Neural crest cell (in vitro differentiated cells): Measurements from ENCODE around the gene BRD3OS. TPM values are rescaled to one million over a fixed set of nuclear protein-coding genes. Genes with fewer than 3 reads are reported as not detected.

Experiments used
- DNase-seq: peaks from one replicate; pipeline ENCODE4 v3.0.0; 2021; ENCODE audit warnings: low read depth, mixed read lengths, low spot score
- H3K27ac Mint-ChIP-seq: one replicate; pipeline ENCODE4 v1.8.0; 2021; ENCODE audit warnings: mild to moderate bottlenecking, mixed read lengths; ENCODE audit not compliant: unreplicated experiment
- H3K27me3 Mint-ChIP-seq: 2 replicates; pipeline ENCODE4 v1.8.0; 2021; ENCODE audit warnings: low read depth, mild to moderate bottlenecking, mixed read lengths
- H3K36me3 Mint-ChIP-seq: 2 replicates; pipeline ENCODE4 v1.8.0; 2021; ENCODE audit warnings: low read depth, mild to moderate bottlenecking, mixed read lengths
- H3K4me1 Mint-ChIP-seq: 2 replicates; pipeline ENCODE4 v1.8.0; 2021; ENCODE audit warnings: mixed read lengths
- H3K4me3 Mint-ChIP-seq: one replicate; pipeline ENCODE4 v1.8.0; 2021; ENCODE audit warnings: mild to moderate bottlenecking, mixed read lengths
- H3K9me3 Mint-ChIP-seq: 2 replicates; pipeline ENCODE4 v1.8.0; 2021; ENCODE audit warnings: mixed read lengths
- total RNA-seq: library from RNA; stranded (reverse); gene quantifications from 2 replicates; pipeline ENCODE4 v1.2.1, GENCODE V29; 2021
- TF ChIP-seq, protein P1 (sequence below): fragments of 200-600 bp; sonication (generic); conservative IDR thresholded peaks from 2 replicates; pipeline ENCODE4 v1.5.0; 2021; ENCODE audit warnings: antibody characterized with exemption, mild to moderate bottlenecking

Gene BRD3OS
- total RNA-seq, 1 donor from 2014 or later, result 30.7 TPM

DNA sequence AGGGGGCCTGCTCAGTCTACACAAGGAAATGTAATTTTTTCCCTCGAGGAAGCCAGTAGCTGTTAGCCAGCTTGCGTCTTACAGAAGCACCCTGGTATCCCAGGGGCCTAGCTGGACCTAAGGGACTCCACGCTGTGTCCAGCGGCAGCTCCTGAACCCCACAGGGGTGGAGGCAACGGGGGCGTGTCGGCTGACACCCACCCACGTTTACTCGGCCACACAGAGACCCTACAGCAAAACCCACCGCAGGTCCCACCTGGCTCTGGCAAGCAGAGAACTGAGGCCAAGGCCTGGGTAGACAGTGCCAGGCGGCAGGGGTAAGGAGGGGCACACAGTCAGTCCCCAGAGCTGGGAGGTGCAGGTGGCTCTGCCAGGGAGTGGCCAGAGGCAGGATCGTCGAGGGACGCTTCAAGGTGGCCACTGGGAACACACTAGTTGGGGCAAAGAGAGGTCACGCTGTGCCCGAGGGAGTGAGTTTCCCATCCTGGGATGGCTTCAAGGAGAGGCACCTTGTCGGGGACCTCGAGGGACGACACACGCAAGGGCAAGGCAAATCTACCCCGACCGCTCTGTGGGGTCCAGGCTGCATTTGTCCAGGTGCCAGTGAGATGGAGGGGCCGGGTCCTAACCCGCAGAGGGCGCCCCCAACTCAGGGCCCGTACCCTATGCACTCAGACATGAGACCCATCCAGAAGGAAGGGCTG lies 20.7 kb downstream of the BRD3OS start:
- Mint-ChIP-seq H3K4me1 (no peaks in the 10 kb centered on the region), H3K27me3 (no peaks in the 10 kb centered on the region), H3K36me3 (peaks cover 6% of the 10 kb centered on the region), H3K27ac (no peak overlapping the region), H3K4me3 (no peak overlapping the region), H3K9me3 (no peaks in the 10 kb centered on the region)
- TF ChIP-seq, protein P1, sequence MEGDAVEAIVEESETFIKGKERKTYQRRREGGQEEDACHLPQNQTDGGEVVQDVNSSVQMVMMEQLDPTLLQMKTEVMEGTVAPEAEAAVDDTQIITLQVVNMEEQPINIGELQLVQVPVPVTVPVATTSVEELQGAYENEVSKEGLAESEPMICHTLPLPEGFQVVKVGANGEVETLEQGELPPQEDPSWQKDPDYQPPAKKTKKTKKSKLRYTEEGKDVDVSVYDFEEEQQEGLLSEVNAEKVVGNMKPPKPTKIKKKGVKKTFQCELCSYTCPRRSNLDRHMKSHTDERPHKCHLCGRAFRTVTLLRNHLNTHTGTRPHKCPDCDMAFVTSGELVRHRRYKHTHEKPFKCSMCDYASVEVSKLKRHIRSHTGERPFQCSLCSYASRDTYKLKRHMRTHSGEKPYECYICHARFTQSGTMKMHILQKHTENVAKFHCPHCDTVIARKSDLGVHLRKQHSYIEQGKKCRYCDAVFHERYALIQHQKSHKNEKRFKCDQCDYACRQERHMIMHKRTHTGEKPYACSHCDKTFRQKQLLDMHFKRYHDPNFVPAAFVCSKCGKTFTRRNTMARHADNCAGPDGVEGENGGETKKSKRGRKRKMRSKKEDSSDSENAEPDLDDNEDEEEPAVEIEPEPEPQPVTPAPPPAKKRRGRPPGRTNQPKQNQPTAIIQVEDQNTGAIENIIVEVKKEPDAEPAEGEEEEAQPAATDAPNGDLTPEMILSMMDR, result no peak
- DNase-seq, result no peak

DNA sequence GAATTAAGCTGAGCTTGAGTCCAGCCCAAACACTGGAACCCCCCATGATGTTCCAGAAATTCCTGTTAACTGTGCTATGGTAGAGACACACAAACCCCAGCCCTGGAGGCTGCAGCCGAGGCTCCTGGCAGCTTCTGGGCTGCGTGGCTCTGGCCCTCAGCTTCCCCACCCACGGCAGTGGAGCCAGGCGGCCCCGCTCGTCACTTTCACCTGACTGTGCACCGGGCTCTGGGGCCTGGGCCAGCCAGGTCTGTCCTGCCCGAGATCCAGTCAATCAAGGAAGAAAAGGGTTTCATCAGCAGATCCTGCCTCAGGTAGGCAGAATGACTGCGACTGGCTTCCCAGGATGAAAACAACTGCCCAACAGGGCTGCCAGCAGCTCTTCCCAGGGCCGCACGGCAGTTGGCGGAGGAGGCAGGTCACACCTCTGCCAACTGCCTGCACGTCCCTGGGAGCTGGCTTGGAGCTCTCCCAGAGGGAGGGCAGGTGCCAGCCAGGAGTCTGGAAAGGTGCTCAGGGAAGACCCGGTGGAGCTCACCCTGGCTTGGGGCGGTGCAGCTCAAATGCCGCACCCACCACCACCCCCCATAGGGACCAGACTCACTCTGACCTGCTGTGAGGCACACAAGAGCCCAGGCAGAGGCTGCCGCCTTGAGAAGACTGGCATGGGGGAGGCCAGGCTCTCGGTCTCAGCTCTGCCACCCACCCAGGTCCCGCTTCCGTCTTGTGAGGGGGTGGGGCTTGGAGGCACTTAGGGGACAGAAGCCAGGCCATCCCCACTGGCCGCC lies 21.8 kb downstream of the BRD3OS start:
- TF ChIP-seq, protein P1, result no peak
- no peaks in the 10 kb centered on the region for H3K9me3 Mint-ChIP-seq
- H3K4me1 Mint-ChIP-seq, result no peaks in the 10 kb centered on the region
- no peak overlapping the region for H3K4me3 Mint-ChIP-seq
- H3K27me3 Mint-ChIP-seq, result no peaks in the 10 kb centered on the region
- peaks cover 4% of the 10 kb centered on the region for H3K36me3 Mint-ChIP-seq
- no peak for DNase-seq
- H3K27ac Mint-ChIP-seq, result no peak overlapping the region

DNA sequence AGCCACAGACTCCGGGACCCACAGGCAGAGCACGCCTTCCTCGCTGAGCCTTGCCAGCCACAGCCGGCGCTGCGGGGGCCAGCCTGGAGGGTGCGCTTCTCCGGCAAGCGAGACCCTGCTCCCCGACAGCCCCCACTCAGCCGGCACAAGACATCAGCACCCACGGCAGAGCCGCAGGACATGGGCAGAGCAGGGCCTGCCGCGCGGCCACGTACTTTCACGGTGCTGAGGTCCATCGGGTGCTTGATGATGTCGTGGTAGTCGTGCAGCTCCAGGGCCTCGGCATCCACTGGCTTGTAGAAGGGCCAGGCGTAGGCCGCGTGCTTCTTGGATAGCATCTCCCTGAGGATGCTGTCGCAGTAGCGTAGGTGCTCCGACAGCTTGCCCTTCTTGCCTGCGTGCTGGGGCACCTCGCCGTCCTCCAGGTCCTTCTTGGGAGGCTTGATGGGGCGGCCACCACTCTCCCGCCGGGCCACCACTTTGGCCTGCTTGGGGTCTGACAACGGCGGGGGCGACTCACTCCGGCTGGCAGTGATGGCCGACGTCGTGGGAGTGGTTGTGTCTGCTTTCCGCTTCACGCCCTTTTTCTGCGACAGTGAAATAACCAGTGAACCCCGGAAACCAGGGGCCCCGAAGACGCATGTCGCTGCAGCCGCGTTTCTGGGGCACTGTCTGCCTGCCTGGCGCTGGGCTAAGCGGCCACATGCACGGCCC lies 22.7 kb downstream of the BRD3OS start:
- Mint-ChIP-seq H3K27me3 (no peaks in the 10 kb centered on the region), H3K4me3 (no peak overlapping the region), H3K36me3 (peaks cover 4% of the 10 kb centered on the region), H3K4me1 (no peaks in the 10 kb centered on the region), H3K27ac (no peak overlapping the region), H3K9me3 (no peaks in the 10 kb centered on the region)
- TF ChIP-seq, protein P1, result no peak
- DNase-seq, result no peak

DNA sequence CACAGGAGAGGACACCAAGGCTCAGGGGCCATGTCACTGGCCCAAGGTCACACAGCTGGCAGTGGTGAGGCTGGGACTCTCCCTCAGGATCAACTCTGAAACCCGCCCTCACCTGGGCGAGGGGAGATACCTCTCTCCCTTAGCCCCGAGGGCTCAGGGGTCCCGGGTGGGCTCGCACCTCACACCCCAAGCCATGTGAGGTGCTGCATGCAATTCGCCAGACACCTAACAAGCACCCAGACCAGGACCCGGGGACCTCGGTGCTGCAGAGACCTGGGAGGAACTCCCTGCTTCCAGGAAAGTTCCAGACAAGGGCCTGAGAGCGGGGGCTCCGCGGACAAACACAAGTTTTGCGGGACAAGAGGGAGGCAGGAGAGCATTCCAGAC lies 23.3 kb downstream of the BRD3OS start:
- H3K36me3 Mint-ChIP-seq, result peaks cover 4% of the 10 kb centered on the region
- H3K9me3 Mint-ChIP-seq, result no peaks in the 10 kb centered on the region
- no peak overlapping the region for H3K4me3 Mint-ChIP-seq
- H3K27ac Mint-ChIP-seq, result no peak overlapping the region
- DNase-seq, result no peak
- TF ChIP-seq, protein P1, result no peak
- H3K27me3 Mint-ChIP-seq, result no peaks in the 10 kb centered on the region
- no peaks in the 10 kb centered on the region for H3K4me1 Mint-ChIP-seq

DNA sequence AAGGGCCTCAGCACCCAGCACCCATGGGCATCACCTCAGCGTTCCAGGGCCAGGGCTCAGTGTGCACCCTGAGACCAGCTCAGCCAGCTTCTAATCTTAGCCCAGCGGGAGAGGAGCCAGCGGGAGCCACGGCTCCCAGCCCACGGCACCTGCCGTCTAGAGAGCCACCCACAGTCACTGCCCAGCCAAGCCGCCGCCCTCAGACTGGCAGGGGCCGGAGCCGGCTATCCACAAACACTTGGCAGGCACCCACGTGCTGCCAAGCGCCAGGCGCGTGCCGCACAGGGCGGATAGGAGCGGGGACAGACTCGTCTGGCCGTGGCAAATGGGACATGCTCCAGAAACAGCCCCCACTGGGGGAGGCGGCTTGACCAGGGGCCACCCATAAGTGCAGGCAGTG lies 24.0 kb downstream of the BRD3OS start:
- DNase-seq, result no peak
- Mint-ChIP-seq H3K36me3 (peaks cover 4% of the 10 kb centered on the region), H3K27me3 (no peaks in the 10 kb centered on the region), H3K27ac (no peak overlapping the region), H3K9me3 (no peaks in the 10 kb centered on the region), H3K4me1 (no peaks in the 10 kb centered on the region), H3K4me3 (no peak overlapping the region)
- TF ChIP-seq, protein P1, result no peak
